ENCODE data around the gene CFAP47.
"Not testable (repeated sequence)": the region's sequence is repeated elsewhere in the genome, so short reads cannot be mapped to it uniquely, and the experiment has no call there.

Gene CFAP47

GRCh38 chrX:35919536-35920309, at the start of gene CFAP47:
TSS of gene CFAP47 (plus strand) at chrX:35919734. CDS start at chrX:35919800, 66 bp downstream.
- no peak for DNase-seq (ENCODE audit: low spot score)

- DNase-seq (ENCODE audit: low spot score), result no peak
Measured at GRCh38 chrX:35880601-35881000, 38.9 kb upstream of the CFAP47 start.

- DNase-seq (ENCODE audit: low spot score), result no peak
Measured at GRCh38 chrX:35886135-35886534, 33.4 kb upstream of the CFAP47 start.

- peak; percentile 56 for DNase-seq (ENCODE audit: low spot score)
Measured at GRCh38 chrX:35890699-35891098, 28.8 kb upstream of the CFAP47 start.

- DNase-seq (ENCODE audit: low spot score), result not testable (repeated sequence)
Measured at GRCh38 chrX:35986816-35987215, 67.3 kb downstream of the CFAP47 start.

GRCh38 chrX:36007207-36007606, 87.7 kb downstream of the CFAP47 start:
- DNase-seq (ENCODE audit: low spot score), result no peak

GRCh38 chrX:36019125-36019524, 99.6 kb downstream of the CFAP47 start:
- no peak for DNase-seq (ENCODE audit: low spot score)

- DNase-seq (ENCODE audit: low spot score), result no peak
Measured at GRCh38 chrX:36035550-36035949, 116.0 kb downstream of the CFAP47 start.

GRCh38 chrX:36062778-36063177, 143.2 kb downstream of the CFAP47 start:
- DNase-seq (ENCODE audit: low spot score), result no peak

- DNase-seq (ENCODE audit: low spot score), result no peak
Measured at GRCh38 chrX:36071061-36071460, 151.5 kb downstream of the CFAP47 start.

- not testable (repeated sequence) for DNase-seq (ENCODE audit: low spot score)
Measured at GRCh38 chrX:36075009-36075408, 155.5 kb downstream of the CFAP47 start.

- no peak for DNase-seq (ENCODE audit: low spot score)
Measured at GRCh38 chrX:36083256-36083655, 163.7 kb downstream of the CFAP47 start.

- no peak for DNase-seq (ENCODE audit: low spot score)
Measured at GRCh38 chrX:36087366-36087765, 167.8 kb downstream of the CFAP47 start.

GRCh38 chrX:36088939-36089338, 169.4 kb downstream of the CFAP47 start:
- DNase-seq (ENCODE audit: low spot score), result not testable (repeated sequence)

GRCh38 chrX:36102425-36102824, 182.9 kb downstream of the CFAP47 start:
- DNase-seq (ENCODE audit: low spot score), result no peak

GRCh38 chrX:36116222-36116621, 196.7 kb downstream of the CFAP47 start:
- DNase-seq (ENCODE audit: low spot score), result no peak

GRCh38 chrX:36159254-36159653, 239.7 kb downstream of the CFAP47 start:
- DNase-seq (ENCODE audit: low spot score), result no peak

- peak; percentile 47 for DNase-seq (ENCODE audit: low spot score)
Measured at GRCh38 chrX:36160081-36160480, 240.5 kb downstream of the CFAP47 start.

- DNase-seq (ENCODE audit: low spot score), result no peak
Measured at GRCh38 chrX:36198575-36198974, 279.0 kb downstream of the CFAP47 start.

GRCh38 chrX:36199928-36200327, 280.4 kb downstream of the CFAP47 start:
- no peak for DNase-seq (ENCODE audit: low spot score)

GRCh38 chrX:36214924-36215323, 295.4 kb downstream of the CFAP47 start:
- DNase-seq (ENCODE audit: low spot score), result no peak

GRCh38 chrX:36218801-36219200, 299.3 kb downstream of the CFAP47 start:
- DNase-seq (ENCODE audit: low spot score), result no peak

- DNase-seq (ENCODE audit: low spot score), result not testable (repeated sequence)
Measured at GRCh38 chrX:36234840-36235528, 315.4 kb downstream of the CFAP47 start.

Data from kidney capillary endothelial cell (primary cell).